Measurements from ENCODE around the gene CWH43. TPM values are rescaled to one million over a fixed set of nuclear protein-coding genes. Genes with fewer than 3 reads are reported as not detected.

CWH43 gene
- total and polyA plus RNA-seq, 2 donors (not counting 3 experiments of a cell fraction or from before 2014, with no cell fraction given) = not detected

- TF ChIP-seq EZH2 (IDR thresholded peaks at IDR 0.05; ENCODE audit: borderline replicate concordance, low read depth, low read length, severe bottlenecking) (no peak), FOS (IDR thresholded peaks at IDR 0.05; ENCODE audit: borderline replicate concordance, insufficient read depth, low read length) (no peak), MYC (IDR thresholded peaks at IDR 0.05; ENCODE audit: low read depth, low read length) (no peak), GATA2 (IDR thresholded peaks at IDR 0.05; ENCODE audit: insufficient read depth, insufficient read length, low read depth, low read length) (no peak), POLR2AphosphoS5 (IDR thresholded peaks at IDR 0.05; ENCODE audit: insufficient read depth, low read depth, low read length) (no peak), MAX (IDR thresholded peaks at IDR 0.05; ENCODE audit: insufficient read depth, insufficient read length) (no peak), CTCF (IDR thresholded peaks at IDR 0.05; ENCODE audit: extremely low read depth in 1 of 2, insufficient read depth in 1 of 2, low read depth in 1 of 2, low read length in 2 of 2) (no peak), JUN (IDR thresholded peaks at IDR 0.05; ENCODE audit: borderline replicate concordance, insufficient read depth, insufficient read length, low read depth) (no peak)
- H4K20me1 ChIP-seq (replicated peaks; ENCODE audit: control insufficient read depth, extremely low read depth, insufficient read depth, low read length) = no peaks in the 10 kb centered on the region
- no TSS peak for BruUV-seq (replicated peaks)
- H3K9me1 ChIP-seq (replicated peaks; ENCODE audit: control insufficient read depth, extremely low read depth, insufficient read depth, low read length) = no peaks in the 10 kb centered on the region
- H3K4me3 ChIP-seq (replicated peaks in 1 of 3; ENCODE audit: insufficient read depth in 1 of 3, low read depth in 1 of 3, low read length in 3 of 3) = no peak overlapping the region
- H3K9me3 ChIP-seq (replicated peaks; ENCODE audit: control insufficient read depth, insufficient read depth, low read length) = no peaks in the 10 kb centered on the region
- H3K36me3 ChIP-seq (ENCODE audit: control insufficient read depth in 2 of 2, extremely low read depth in 1 of 2, insufficient read depth in 2 of 2, low read length in 2 of 2) = no peaks in the 10 kb centered on the region
- peaks cover 3% of the 10 kb centered on the region in 2 experiments for H3K27me3 ChIP-seq (ENCODE audit: control insufficient read depth in 2 of 2, insufficient read depth in 2 of 2, low read length in 2 of 2)
- intact Hi-C loops (cut with micrococcal nuclease) = no loop called here
- FAIRE-seq (no peak), DNase-seq (ENCODE audit: low read depth, low spot score) (no peak)
- H2AFZ ChIP-seq (ENCODE audit: low read depth, low read length) = no peak overlapping the region
- no peaks in the 10 kb centered on the region for H3K4me1 ChIP-seq (ENCODE audit: control insufficient read depth, extremely low read depth, insufficient read depth, low read length)
- CTCF ChIA-PET = interaction anchor here (2.8 kb wide), 1 partner anchor 8 kb away, joined by 6 read pairs; no protein-coding TSS in a partner anchor
- H3K9ac ChIP-seq (replicated peaks; ENCODE audit: extremely low read depth, insufficient read depth, low read length) = no peak overlapping the region
- POLR2A ChIA-PET = no interaction called here
- H3K4me2 ChIP-seq (ENCODE audit: insufficient read depth, low read length) = no peak overlapping the region
- no peak overlapping the region for H3K27ac ChIP-seq (ENCODE audit: insufficient read depth, low read depth, low read length)
- H3K79me2 ChIP-seq (ENCODE audit: control insufficient read depth, insufficient read depth, low read length) = no peaks in the 10 kb centered on the region
- dilution Hi-C loops (cut with MboI; ENCODE audit: extremely low pct_ligation_motif_present, low sequenced_read_pairs) = no loop called here
Measured at GRCh38 chr4:49002931-49003330, 16.9 kb downstream of the CWH43 start.
